ENCODE data around the gene KCNK1. TPM values are rescaled to one million over a fixed set of nuclear protein-coding genes. Genes with fewer than 3 reads are reported as not detected.

The KCNK1 gene
- polyA plus RNA-seq, 1 of the 3 experiments (the other 2 are of a cell fraction), result 10.6 TPM

DNA sequence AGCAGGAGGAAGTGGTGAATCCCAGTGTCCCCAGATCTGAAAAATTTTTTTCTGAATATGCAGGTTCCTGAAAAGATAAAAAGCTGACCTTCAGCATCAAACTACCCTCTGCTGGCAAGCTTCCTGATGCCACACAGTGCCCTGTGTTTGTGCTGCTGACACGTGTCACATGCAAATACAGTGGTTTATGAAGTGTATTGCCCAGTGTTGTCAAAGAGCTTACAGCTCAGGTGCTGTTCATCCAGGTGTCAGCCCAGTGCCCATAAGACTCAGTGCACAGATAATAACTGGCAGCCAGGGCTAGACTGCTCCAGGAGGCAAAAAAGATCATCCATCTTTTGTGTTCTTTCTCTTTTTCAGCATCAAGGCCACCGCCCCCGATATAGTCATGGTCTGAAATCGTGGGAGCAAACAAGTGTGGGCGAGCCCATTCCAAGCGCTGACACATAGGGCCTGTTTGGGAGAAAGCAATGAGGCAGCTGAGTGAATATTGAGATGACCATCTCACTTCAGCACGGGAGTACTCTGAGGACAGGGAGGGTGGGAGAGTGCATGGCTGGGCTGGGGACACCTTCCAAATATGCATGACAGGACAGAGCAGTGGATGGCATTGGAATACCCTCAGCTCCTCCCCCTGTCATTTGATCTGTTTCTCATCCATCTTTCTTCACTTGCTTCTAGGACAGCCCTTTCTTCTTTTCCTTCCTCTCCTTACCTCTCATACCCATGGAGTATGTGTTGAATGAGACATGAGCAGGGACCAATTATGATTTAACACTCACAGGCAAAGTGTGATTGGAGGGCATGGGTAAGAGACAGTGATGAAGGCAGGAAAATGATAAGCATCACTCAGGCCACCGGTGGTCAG is 6.4 kb upstream of the KCNK1 start:
- Histone ChIP-seq H3K9me2 (no peaks in the 10 kb centered on the region), H3K4me3 (ENCODE audit: low read depth in 2 of 2, low read length in 1 of 2) (no peak overlapping the region), H4K20me1 (ENCODE audit: insufficient read depth) (no peaks in the 10 kb centered on the region), H2AFZ (ENCODE audit: low read depth) (no peak overlapping the region), H3K36me3 (replicated peaks in 1 of 2; ENCODE audit: control insufficient read depth in 1 of 2, insufficient read depth in 2 of 2, low read length in 1 of 2) (no peaks in the 10 kb centered on the region), H3K4me1 (ENCODE audit: control insufficient read depth in 1 of 2, insufficient read depth in 2 of 2, low read depth in 1 of 2, low read length in 1 of 2) (no peaks in the 10 kb centered on the region), H3K9me3 (no peaks in the 10 kb centered on the region), H3K4me2 (no peak overlapping the region), H3K9ac (no peak overlapping the region), H3K27me3 (ENCODE audit: insufficient read depth) (no peaks in the 10 kb centered on the region), H3K27ac (ENCODE audit: low read depth in 2 of 2, low read length in 1 of 2) (no peak overlapping the region), H3F3A (replicated peaks; ENCODE audit: insufficient read depth) (no peaks in the 10 kb centered on the region), H3K79me2 (ENCODE audit: insufficient read depth) (no peaks in the 10 kb centered on the region)
- WGBS (ENCODE audit: low lambda C conversion rate), result 73% methylated on average over 8 of the region's 8 CpGs
- CTCF ChIA-PET, result interaction anchor here (1.0 kb wide), 1 partner anchor 54 kb away, joined by 3 read pairs; no protein-coding TSS in a partner anchor
- POLR2A ChIA-PET, result interaction anchor here (0.8 kb wide), 1 partner anchor 155 kb away, joined by 3 read pairs; no protein-coding TSS in a partner anchor
- no peak for DNase-seq
- TF ChIP-seq SIN3A (IDR thresholded peaks at IDR 0.05; ENCODE audit: borderline replicate concordance, low read depth, low read length), result no peak

DNA sequence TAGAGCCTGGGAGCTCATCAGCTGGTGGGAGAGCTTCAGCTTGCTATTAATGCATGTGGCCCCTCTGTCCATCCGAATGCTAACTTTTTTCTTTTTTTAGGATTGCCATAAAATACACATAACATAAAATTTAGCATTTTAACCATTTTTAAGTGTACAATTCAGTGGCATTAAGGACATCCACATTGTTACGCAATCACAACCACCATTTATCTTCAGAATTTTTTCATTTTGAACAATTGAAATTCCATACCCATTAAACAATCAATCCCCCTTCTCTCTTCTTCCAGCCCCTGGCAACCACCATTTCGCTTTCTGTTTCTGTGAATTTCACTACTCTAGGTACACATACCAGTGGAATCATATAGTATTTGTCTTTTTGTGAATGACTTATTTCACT is 4.9 kb upstream of the KCNK1 start:
- Histone ChIP-seq H3F3A (replicated peaks; ENCODE audit: insufficient read depth) (no peaks in the 10 kb centered on the region), H4K20me1 (ENCODE audit: insufficient read depth) (no peaks in the 10 kb centered on the region), H3K4me2 (no peak overlapping the region), H3K36me3 (replicated peaks in 1 of 2; ENCODE audit: control insufficient read depth in 1 of 2, insufficient read depth in 2 of 2, low read length in 1 of 2) (no peaks in the 10 kb centered on the region), H3K9me2 (no peaks in the 10 kb centered on the region), H3K27me3 (ENCODE audit: insufficient read depth) (no peaks in the 10 kb centered on the region), H3K4me1 (ENCODE audit: control insufficient read depth in 1 of 2, insufficient read depth in 2 of 2, low read depth in 1 of 2, low read length in 1 of 2) (peaks cover 0 to 3% of the 10 kb centered on the region in 2 experiments; a peak in 1 of 4 replicates), H3K27ac (ENCODE audit: low read depth in 2 of 2, low read length in 1 of 2) (no peak overlapping the region), H3K4me3 (ENCODE audit: low read depth in 2 of 2, low read length in 1 of 2) (no peak overlapping the region), H3K9ac (no peak overlapping the region), H2AFZ (ENCODE audit: low read depth) (no peak overlapping the region), H3K79me2 (ENCODE audit: insufficient read depth) (no peaks in the 10 kb centered on the region), H3K9me3 (no peaks in the 10 kb centered on the region)
- ChIA-PET CTCF (interaction anchor here (1.2 kb wide), 1 partner anchor 182 kb away, joined by 3 read pairs; no protein-coding TSS in a partner anchor), POLR2A (no interaction called here)
- WGBS (ENCODE audit: low lambda C conversion rate), result 85% methylated on average over 3 of the region's 3 CpGs
- no peak for DNase-seq
- TF ChIP-seq, protein P1, sequence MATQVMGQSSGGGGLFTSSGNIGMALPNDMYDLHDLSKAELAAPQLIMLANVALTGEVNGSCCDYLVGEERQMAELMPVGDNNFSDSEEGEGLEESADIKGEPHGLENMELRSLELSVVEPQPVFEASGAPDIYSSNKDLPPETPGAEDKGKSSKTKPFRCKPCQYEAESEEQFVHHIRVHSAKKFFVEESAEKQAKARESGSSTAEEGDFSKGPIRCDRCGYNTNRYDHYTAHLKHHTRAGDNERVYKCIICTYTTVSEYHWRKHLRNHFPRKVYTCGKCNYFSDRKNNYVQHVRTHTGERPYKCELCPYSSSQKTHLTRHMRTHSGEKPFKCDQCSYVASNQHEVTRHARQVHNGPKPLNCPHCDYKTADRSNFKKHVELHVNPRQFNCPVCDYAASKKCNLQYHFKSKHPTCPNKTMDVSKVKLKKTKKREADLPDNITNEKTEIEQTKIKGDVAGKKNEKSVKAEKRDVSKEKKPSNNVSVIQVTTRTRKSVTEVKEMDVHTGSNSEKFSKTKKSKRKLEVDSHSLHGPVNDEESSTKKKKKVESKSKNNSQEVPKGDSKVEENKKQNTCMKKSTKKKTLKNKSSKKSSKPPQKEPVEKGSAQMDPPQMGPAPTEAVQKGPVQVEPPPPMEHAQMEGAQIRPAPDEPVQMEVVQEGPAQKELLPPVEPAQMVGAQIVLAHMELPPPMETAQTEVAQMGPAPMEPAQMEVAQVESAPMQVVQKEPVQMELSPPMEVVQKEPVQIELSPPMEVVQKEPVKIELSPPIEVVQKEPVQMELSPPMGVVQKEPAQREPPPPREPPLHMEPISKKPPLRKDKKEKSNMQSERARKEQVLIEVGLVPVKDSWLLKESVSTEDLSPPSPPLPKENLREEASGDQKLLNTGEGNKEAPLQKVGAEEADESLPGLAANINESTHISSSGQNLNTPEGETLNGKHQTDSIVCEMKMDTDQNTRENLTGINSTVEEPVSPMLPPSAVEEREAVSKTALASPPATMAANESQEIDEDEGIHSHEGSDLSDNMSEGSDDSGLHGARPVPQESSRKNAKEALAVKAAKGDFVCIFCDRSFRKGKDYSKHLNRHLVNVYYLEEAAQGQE (IDR thresholded peaks at IDR 0.05; ENCODE audit: low read depth, low read length), result no peak
- TF ChIP-seq YY1 (IDR thresholded peaks at IDR 0.05; ENCODE audit: low read depth) (no peak), RXRA (IDR thresholded peaks at IDR 0.05; ENCODE audit: borderline replicate concordance, low read depth) (no peak), TCF12 (IDR thresholded peaks at IDR 0.05) (no peak), GATA2 (CRISPR knock-in tag; IDR thresholded peaks at IDR 0.05) (no peak), CHD2 (IDR thresholded peaks at IDR 0.05; ENCODE audit: low read length, partially characterized antibody) (no peak), EZH2phosphoT487 (IDR thresholded peaks at IDR 0.05; ENCODE audit: borderline replicate concordance, low read depth) (no peak), MXI1 (IDR thresholded peaks at IDR 0.05; ENCODE audit: low read depth, low read length) (no peak)
- TF ChIP-seq, protein P2, sequence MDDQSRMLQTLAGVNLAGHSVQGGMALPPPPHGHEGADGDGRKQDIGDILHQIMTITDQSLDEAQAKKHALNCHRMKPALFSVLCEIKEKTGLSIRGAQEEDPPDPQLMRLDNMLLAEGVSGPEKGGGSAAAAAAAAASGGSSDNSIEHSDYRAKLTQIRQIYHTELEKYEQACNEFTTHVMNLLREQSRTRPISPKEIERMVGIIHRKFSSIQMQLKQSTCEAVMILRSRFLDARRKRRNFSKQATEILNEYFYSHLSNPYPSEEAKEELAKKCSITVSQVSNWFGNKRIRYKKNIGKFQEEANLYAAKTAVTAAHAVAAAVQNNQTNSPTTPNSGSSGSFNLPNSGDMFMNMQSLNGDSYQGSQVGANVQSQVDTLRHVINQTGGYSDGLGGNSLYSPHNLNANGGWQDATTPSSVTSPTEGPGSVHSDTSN (IDR thresholded peaks at IDR 0.05), result no peak
- TF ChIP-seq, protein P3, sequence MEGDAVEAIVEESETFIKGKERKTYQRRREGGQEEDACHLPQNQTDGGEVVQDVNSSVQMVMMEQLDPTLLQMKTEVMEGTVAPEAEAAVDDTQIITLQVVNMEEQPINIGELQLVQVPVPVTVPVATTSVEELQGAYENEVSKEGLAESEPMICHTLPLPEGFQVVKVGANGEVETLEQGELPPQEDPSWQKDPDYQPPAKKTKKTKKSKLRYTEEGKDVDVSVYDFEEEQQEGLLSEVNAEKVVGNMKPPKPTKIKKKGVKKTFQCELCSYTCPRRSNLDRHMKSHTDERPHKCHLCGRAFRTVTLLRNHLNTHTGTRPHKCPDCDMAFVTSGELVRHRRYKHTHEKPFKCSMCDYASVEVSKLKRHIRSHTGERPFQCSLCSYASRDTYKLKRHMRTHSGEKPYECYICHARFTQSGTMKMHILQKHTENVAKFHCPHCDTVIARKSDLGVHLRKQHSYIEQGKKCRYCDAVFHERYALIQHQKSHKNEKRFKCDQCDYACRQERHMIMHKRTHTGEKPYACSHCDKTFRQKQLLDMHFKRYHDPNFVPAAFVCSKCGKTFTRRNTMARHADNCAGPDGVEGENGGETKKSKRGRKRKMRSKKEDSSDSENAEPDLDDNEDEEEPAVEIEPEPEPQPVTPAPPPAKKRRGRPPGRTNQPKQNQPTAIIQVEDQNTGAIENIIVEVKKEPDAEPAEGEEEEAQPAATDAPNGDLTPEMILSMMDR (IDR thresholded peaks at IDR 0.05), result no peak
- TF ChIP-seq, protein P4, sequence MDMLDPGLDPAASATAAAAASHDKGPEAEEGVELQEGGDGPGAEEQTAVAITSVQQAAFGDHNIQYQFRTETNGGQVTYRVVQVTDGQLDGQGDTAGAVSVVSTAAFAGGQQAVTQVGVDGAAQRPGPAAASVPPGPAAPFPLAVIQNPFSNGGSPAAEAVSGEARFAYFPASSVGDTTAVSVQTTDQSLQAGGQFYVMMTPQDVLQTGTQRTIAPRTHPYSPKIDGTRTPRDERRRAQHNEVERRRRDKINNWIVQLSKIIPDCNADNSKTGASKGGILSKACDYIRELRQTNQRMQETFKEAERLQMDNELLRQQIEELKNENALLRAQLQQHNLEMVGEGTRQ (IDR thresholded peaks at IDR 0.05; ENCODE audit: borderline replicate concordance, low read depth, low read length), result no peak
- TF ChIP-seq, protein P5, sequence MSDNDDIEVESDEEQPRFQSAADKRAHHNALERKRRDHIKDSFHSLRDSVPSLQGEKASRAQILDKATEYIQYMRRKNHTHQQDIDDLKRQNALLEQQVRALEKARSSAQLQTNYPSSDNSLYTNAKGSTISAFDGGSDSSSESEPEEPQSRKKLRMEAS (IDR thresholded peaks at IDR 0.05; ENCODE audit: low read depth), result no peak
